Activated CD4-positive, alpha-beta T cell treated with anti-CD3 and anti-CD28 coated beads for 1 hour (primary cell): ENCODE results near the gene CPT1C.
"Not testable (repeated sequence)": the region's sequence is repeated elsewhere in the genome, so short reads cannot be mapped to it uniquely, and the experiment has no call there.

Experiments used
- DNase-seq: peaks from one replicate; pipeline ENCODE4 v3.0.0-alpha.2; 2020

Gene CPT1C

DNA sequence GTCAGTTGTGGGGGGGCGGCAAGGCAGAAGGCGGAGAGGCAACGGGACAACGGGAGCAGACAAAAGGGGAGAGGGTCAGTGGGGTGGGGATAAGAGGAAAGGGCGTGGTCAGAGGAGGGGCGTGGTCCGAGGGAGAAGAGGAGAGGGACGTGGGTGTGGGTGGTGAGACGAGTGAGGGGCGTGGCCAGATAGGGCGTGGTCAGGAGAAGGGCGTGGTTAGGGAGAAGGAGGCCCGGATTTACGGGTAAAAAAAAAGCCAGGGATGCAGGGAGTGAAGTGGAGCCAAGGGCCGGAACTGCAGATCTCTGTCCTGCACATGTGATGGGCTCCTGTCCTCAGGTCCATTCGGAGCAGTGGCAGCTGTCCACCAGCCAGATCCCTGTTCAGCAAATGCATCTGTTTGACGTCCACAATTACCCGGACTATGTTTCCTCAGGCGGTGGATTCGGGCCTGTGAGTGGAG lies 21.5 kb downstream of the CPT1C start:
- DNase-seq, result no peak

DNA sequence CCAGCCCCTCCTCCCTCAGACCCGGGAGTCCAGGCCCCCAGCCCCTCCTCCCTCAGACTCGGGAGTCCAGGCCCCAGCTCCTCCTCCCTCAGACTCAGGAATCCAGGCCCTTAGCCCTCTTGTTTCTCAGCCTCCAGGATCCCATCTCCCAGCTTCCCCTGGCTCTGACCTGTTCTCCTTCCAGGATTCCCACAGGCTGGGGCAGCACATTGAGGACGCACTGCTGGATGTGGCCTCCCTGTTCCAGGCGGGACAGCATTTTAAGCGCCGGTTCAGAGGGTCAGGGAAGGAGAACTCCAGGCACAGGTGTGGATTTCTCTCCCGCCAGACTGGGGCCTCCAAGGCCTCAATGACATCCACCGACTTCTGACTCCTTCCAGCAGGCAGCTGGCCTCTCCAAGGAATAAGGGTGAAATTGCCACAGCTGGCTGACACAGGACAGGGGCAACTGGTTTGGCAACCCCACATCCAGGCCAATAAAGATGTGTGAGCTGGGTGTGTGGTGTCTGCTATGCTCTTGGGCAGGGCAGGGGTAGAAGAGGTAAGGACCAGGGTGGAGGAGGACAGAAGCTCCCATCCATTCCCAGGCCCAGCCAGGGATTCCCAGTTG lies 22.4 kb downstream of the CPT1C start:
- DNase-seq, result no peak

- DNase-seq, result no peak
These were observed 25.2 kb downstream of the CPT1C start for GRCh38 chr19:49716154-49716553.

DNA sequence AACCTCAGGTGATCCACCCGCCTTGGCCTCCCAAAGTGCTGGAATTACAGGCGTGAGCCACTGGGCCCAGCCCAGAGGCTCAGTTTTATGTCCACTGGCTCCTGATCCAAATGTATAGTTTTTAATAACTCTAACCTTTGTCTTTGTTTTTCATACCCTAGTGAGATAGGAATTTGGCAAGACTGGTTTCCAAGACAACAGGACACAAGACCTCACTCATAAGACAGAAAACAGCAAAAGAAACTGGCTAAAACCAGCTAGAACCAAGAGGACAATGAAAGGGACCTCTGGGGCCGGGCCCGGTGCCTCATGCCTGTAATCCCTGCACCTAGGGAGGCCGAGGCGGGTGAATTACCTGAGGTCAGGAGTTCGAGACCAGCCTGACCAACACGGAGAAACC lies 27.6 kb downstream of the CPT1C start:
- no peak for DNase-seq

- DNase-seq, result no peak
These were observed 28.1 kb downstream of the CPT1C start for GRCh38 chr19:49718991-49719390.

DNA sequence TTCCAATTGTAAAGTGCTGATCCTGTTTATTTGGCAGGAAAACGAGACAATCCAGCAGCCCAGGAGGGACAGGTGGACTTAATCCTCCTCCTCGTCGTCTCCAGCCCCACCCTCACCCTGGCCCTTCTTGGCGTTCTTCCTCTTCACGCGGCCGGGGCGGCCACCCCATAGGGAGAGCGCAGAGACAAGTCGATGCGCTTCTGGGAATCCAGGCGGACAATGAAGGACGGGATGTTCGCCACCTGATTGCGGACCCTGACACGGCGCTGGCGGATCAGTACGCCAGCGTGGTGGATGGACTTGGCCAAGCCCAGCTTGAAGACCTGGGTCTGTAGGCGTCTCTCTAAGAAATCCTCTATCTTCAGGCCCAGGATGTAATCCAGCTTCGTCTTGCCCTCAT lies 28.5 kb downstream of the CPT1C start:
- DNase-seq, result not testable (repeated sequence)

DNA sequence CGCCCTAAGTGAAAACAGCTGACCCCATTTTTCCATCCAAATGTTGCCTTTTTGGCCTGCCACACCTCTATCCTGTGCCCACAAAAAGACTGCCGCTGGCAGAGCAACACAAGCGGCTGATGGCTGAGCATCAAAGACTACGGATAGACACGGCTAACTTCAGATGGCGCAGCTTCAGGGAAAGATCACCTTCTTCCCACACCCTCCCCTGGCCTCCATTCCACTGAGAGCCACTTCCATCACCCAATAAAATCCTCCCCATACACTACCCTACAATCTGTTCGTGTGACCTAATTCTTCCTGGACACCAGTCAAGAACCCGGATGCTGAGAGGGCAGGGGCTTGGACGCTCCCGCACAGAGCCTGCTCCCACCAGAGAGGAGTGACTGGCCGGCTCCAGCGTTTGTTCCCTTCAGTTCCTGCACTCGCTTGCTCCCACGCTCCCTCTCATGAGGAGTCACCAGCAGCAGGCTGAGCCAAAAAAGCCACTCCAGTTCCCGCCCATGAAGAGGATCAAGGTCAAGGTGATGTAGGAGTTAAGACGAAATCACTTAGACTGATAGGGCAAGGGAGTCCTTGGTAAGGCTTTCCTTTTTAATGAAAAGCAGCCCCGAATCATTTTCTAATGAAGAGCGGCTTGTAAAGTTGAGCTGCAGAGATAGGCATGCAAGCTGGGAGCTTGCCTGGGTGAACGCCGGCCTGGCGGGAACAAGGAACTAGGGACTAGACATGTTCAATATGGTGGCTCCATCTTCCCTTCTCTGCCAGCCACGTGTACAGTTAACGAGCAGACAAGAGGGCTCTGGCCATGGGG lies 36.5 kb downstream of the CPT1C start:
- DNase-seq, result no peak

DNA sequence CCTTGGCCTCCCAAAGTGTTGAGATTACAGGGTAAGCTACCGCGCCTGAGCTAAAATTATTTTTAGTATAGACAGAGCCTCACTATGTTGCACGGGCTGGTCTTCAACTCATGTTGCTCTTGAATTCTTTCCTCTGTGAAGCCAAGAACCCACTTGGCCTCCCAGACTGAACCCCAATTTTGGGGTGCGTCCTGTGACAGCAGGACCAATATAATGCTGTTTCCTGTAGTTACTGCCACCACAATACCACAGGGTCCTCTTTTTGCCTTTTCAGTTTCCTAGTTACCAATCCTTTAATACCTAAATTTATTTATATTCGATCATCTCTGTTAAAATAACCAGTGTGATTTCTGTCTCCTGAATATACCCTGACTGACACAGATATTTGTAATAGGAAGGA lies 39.2 kb downstream of the CPT1C start:
- DNase-seq, result no peak

GRCh38 chr19:49738268-49738667 lies 47.4 kb downstream of the CPT1C start:
- DNase-seq, result no peak

DNA sequence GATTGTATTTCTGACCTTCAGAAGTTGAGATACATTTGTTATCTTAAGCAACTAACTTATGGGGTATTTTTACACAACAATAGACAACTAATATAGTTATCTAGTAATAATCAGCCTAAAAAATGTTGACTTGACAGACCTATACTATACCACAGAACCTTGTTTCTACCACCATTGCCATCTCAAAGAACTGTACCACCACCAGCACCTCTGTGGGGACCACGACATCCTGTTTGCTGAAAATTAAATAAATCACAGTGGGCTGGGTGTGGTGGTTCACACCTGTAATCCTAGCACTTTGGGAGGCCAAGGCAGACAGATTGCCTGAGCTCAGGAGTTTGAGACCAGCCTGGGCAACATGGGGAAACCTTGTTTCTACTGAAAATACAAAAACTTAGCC lies 48.2 kb downstream of the CPT1C start:
- DNase-seq, result no peak

GRCh38 chr19:49739933-49740332 lies 49.0 kb downstream of the CPT1C start:
- no peak for DNase-seq

GRCh38 chr19:49741210-49741844 lies 50.4 kb downstream of the CPT1C start:
- no peak for DNase-seq

GRCh38 chr19:49744946-49745381 lies 54.0 kb downstream of the CPT1C start:
- no peak for DNase-seq

DNA sequence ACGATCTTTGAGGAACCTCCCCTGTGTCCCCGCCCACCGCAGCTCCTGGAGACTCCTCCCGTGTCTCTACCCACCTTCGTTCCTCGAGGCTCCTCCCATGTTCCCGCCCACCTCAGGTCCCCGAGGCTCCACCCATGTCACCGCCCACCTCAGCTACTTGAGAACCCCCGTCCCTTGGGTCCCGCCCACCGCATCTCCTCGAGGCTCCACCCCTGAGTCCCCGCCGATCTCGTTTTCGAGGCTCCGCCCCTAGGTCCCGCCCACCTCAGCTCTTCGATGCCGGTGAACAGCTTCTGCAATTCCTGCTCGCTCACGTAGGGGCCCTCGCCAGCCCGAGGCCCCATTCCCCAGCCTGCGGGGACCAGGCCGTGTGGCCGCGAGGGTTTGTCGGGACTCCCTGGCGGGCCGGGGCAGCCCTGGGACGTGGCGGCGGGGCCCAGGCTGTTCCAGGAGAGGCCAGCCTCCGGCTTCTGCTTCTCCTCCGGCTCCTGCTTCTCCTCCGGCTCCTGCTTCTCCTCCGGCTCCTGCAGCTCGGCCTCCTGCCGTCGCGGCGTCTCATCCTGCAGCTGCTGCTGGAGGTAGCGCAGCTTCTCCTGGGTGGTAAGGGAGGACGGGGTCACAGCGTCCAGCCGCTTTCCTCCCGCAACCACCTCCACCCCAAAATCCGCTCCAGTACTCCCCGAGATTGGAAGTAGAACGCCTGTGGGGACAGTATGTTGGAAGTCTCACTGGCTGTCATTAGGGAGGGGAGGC lies 55.5 kb downstream of the CPT1C start:
- peak; percentile 28 for DNase-seq

GRCh38 chr19:49749055-49749716 lies 58.3 kb downstream of the CPT1C start:
- DNase-seq, result no peak

- no peak for DNase-seq
These were observed 58.9 kb downstream of the CPT1C start for GRCh38 chr19:49749771-49750170.

GRCh38 chr19:49752701-49753100 lies 61.8 kb downstream of the CPT1C start:
- DNase-seq, result no peak

DNA sequence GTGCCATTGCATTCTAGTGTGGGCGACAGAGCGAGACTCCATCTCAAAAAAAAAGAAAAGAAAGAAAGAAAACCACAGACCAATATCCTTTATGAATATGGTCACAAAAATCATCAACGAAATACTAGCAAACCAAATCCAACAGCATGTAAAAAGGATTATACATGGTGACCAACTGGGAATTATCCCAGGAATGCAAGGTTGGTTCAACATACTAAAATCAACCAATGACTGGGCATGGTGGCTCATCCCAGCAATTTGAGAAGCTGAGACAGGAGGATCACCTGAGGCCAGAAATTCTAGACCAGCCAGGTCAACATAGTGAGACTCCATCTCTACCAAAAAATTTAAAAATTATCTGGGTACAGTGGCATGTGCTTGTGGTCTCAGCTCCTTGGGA lies 65.0 kb downstream of the CPT1C start:
- DNase-seq, result no peak

DNA sequence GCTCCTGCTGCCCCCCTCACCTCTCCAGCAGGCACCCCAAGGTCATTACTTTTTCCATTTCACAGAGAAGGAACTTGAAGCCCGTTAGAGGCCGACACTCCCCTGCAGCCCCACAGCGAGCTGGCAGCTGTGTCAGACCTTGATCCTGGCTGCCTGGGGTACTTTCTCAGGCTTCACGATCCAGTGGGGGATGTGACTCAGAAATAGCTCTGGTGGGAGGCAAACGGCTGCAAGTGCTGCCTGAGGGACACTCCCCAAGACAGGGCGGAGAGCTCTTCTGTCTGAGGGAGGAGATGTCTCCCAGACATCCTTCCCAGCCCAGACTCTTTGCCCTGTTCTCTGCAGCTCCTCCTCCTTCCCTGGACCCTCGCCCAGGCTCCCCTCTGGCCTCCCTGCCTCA lies 67.4 kb downstream of the CPT1C start:
- no peak for DNase-seq

- DNase-seq, result no peak
These were observed 70.3 kb downstream of the CPT1C start for GRCh38 chr19:49761249-49761624.

GRCh38 chr19:49761625-49762311 lies 70.9 kb downstream of the CPT1C start:
- no peak for DNase-seq

- DNase-seq, result no peak
These were observed 72.3 kb downstream of the CPT1C start, which contains the start of gene TSKS for GRCh38 chr19:49763230-49763629. Gene TSKS, minus strand, starts transcription at chr19:49763306. Its CDS starts 59 bp downstream, at chr19:49763247.
